ENCODE measurements around the gene PRR33.

- TF ChIP-seq POLR2A (IDR thresholded peaks at IDR 0.05; ENCODE audit: low read depth, low read length) (no peak), POLR2AphosphoS5 (IDR thresholded peaks at IDR 0.05; ENCODE audit: low read depth, low read length) (no peak; the same call in 1 of the 2 replicates), SPI1 (IDR thresholded peaks at IDR 0.05; ENCODE audit: low read depth, low read length) (no peak)
Measured at GRCh38 chr11:1882265-1883238, 9.1 kb downstream of the PRR33 start.
